Thyroid gland (tissue), 4 donors: ENCODE measurements around the gene KAZN.

Experiments used
- CTCF ChIP-seq, 6 experiments: fragments of 200-600 bp in 3 of 6; fragments of 450-650 bp in 3 of 6; sonication (generic) in 3 of 6; IDR thresholded peaks; one replicate each; pipeline ENCODE4 v1.5.1; 2016 to 2019; ENCODE audit warnings: antibody characterized with exemption in 6 of 6, mild to moderate bottlenecking in 2 of 6, inconsistent platforms in 1 of 6, moderate library complexity in 1 of 6
- POLR2A ChIP-seq, 2 donors: fragments of 450-650 bp; IDR thresholded peaks; one replicate each; pipeline ENCODE4 v1.6.1; 2017; ENCODE audit warnings: antibody characterized with exemption in 2 of 2, mild to moderate bottlenecking in 2 of 2, moderate library complexity in 1 of 2

GRCh38 chr1:15123270-15123669, 524.8 kb downstream of the KAZN start:
- TF ChIP-seq CTCF (IDR thresholded peaks at IDR 0.05) (no peak), POLR2A (IDR thresholded peaks at IDR 0.05) (no peak)
